ENCODE data around the gene LRRIQ4.
A peak's percentile ranks its signal among the peaks of the same experiment; 100 is the strongest.

Gene LRRIQ4

DNA sequence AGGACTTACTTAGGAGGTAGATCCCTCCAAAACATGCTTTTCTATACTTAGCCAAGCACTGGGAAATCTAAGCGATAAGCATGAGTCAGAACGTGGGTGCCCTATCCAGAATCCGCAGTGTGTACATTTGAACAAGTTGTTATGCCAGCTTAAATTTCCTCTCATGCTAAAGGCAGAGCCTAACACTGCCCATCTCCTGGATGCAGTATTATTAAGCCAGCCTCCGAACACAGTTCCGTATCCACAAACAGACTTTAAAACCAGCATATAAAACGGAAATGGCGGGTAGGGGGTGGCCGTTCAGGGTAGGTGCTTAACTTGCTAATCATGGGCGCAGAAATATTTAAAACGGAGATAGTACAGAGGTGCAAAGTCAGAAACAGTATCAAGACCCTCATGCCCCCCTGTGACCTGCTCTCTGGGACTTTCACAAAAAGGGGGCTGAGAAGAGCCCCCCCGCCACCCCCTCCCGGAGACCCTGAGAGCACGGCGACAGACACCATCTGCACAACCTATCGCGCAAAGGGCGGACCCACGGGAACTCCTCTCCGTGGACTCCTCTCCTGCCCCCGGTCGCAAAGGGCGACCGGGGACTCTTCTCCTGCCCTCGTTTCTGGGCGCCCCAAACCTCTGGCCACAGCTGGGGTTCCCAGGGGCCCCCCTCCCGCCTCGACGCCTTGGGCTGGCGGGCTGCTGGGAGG is 889 bp upstream of the LRRIQ4 start:
- peak; percentile 29 for DNase-seq

DNA sequence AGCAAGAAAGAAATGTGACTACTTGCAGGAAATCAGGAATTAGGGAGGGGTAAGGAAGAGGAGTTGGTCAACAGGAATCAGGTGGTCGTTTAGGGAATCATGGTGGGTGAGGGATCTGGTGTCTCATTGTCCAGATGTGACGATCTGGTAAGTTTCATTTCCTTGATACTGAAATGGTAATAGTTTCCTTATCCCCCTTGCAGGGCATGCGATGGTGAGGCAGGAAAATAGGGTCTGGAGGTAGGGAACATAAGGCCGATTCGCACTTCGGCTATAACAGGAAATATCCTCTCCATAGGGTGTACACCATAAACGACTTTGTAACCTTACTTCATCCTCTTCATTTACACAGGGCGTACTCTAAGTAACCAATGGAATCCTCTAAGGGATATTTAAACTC is 608 bp downstream of the LRRIQ4 start:
- DNase-seq, result no peak

- peak; percentile 50 for DNase-seq
These were observed 1.3 kb downstream of the LRRIQ4 start for GRCh38 chr3:169813757-169814517.

GRCh38 chr3:169815590-169816150 is 3.0 kb downstream of the LRRIQ4 start:
- no peak for DNase-seq

DNA sequence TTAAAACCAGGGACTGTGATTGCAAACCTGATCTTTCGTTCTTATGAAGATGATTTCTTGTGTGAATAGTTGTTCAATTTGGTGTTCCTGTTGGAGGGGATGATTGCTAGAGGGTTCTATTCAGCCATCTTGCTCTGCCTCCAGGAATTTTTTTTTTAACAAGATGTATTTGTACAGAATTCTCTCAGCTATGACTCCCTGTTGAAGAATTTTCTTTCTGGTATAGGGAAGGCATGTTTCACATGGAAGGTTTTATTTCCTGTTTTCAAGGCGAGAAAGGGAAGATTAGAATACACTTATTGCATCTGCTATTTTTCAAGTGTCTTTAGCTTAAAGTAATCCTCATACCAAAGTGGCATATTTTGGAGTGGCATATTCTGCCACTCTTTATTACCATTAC is 5.6 kb downstream of the LRRIQ4 start:
- no peak for DNase-seq

DNA sequence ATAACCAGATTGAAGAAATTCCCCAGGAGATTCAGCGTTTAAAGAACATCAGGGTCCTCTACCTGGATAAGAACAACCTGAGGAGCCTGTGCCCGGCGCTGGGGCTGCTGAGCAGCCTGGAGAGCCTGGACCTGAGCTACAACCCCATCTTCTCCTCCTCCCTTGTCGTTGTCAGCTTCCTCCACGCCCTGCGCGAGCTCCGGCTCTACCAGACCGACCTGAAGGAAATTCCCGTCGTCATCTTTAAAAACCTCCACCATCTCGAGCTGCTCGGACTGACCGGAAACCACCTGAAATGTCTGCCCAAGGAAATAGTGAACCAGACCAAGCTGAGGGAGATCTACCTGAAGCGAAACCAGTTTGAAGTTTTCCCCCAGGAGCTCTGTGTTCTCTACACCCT is 9.4 kb downstream of the LRRIQ4 start:
- no peak for DNase-seq

DNA sequence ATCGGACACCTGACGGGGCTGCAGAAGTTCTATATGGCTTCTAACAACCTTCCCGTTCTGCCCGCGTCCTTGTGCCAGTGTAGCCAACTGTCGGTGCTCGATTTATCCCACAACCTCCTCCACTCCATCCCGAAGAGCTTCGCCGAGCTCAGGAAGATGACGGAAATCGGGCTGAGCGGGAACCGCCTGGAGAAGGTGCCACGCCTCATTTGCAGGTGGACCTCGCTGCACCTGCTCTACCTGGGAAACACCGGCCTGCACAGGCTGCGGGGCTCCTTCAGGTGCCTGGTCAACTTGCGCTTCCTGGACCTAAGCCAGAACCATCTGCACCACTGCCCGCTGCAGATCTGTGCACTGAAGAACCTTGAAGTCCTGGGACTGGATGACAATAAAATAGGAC is 9.9 kb downstream of the LRRIQ4 start:
- DNase-seq, result peak; percentile 19

- no peak for DNase-seq
These were observed 10.3 kb downstream of the LRRIQ4 start for GRCh38 chr3:169822983-169823382.

DNA sequence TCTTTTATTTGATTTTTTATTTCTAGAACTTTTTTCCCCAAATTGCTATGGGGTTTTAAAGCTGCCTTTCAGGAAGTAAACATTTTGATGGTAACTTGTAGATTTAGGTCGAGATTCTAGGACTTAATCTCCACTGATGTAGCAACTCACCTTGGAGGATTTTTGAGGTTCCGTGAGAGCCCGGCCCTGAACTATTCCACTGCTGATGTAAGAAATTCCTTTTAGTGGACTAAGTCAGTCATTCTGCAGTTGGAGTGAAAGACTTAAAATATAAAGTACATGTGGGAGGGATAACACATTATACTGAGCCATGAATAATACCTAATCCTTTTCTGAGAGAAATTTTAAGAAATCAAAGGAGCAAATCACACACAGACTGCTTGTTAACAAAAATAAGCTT is 12.6 kb downstream of the LRRIQ4 start:
- no peak for DNase-seq

DNA sequence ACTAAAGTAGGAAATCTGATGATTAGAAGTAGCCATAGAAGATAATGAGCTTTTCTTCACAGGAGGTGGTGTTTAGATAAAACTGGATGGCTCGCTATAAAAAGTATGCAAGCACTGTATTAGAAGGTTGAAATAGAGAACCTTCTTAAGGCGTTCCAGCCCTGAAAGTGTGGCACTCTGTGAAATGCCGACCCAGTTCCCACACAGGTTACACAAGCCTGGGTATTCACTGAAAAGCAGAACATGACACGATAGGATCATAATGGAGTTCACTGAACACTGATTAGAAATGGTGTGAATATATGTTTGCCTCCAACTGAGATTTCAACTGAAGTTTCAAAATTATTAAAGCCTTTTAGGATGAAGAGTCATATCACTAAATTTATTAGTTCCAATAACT is 15.0 kb downstream of the LRRIQ4 start:
- no peak for DNase-seq

DNA sequence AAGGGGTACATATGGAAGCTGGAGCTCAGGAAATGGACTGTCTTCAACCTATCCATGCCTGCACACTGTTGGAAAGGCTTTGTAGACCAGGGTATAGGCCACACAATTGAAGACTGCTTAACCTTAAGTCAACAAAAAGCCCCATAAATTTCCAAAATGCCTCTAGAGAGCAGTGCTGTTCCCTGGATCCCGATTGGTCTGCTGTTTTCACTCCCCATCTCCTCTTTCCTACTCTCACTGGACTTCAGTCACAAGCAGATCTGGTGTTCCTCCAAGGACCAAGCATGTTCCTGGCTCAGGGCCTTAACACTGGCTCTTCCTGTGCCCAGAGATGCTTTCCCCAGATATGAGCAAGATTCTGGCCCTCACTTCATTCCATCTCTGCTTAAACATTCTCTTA is 22.9 kb downstream of the LRRIQ4 start:
- DNase-seq, result no peak

GRCh38 chr3:169836078-169836941 is 23.6 kb downstream of the LRRIQ4 start:
- no peak for DNase-seq

- DNase-seq, result no peak
These were observed 24.2 kb downstream of the LRRIQ4 start for GRCh38 chr3:169836942-169837275.

GRCh38 chr3:169838511-169839030 is 25.9 kb downstream of the LRRIQ4 start:
- DNase-seq, result no peak

DNA sequence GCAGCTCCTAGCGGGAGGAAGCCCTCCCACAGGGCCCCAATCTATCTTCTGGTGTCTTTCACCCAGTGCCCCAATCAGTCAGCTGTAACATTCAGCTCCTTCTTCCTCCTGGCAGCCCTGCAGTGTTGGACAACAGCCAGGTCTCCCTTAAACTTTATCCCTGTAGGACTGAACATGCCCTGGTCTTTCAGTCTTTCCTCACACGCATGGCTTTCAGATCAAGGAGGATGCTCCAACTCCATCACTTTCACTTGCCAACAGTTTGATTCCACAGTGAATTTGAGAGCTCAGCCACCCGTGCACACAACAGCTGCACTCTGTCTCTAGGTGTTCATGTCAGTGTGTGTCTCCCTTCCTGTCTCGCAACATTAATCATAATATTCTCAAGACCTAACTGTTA is 28.5 kb downstream of the LRRIQ4 start:
- DNase-seq, result no peak

- no peak for DNase-seq
These were observed 30.3 kb downstream of the LRRIQ4 start for GRCh38 chr3:169842960-169843359.

DNA sequence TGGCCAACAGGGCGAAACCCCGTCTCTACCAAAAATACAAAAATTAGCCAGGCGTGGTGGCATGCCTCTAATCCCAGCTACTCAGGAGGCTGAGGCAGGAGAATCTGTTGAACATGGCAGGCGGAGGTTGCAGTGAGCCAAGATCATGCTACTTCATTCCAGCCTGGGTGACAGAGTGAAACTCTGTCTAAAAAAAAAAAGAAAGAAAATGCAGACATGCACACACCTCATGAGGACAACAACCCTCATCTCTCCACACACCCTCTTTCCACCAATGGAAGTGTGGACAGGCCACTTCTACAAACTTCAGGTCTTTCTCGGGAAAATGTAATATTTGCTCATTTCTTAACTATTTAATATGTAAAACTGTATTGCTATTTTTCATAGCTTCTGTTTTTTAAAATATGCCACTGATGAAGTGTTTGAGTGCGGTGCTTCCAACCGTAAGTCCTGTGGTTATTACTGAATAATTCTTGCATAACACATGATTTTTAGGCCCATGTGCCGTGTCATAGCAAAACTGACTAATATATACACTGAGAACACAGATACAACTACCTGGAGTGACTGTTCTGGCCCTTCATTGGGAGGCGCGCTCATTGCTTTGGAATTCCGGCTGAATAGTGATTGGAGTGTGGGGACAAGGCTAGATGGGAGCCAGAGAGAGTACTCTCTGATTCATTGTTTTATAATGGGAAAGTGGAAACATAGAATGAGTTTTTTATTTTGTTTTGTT is 34.0 kb downstream of the LRRIQ4 start:
- no peak for DNase-seq

DNA sequence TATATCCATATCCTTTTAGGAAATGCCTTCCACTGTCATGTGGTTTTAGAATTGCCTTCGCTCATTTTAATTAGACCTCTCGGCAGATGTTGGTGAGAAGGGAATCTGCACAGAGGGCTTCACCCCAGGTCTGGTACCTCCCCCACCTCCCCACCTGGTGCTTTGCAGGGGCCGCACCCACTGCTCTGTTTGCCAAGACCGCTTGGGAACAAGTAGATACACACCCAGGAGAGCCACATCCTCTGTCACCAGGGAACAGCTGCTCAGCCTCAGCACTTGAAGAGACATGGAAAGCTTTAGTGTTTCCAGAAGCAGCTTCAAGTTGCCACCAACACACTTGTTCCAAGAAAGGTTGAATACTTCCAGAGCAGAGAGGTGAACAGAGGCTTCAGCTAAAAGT is 35.2 kb downstream of the LRRIQ4 start:
- DNase-seq, result no peak

DNA sequence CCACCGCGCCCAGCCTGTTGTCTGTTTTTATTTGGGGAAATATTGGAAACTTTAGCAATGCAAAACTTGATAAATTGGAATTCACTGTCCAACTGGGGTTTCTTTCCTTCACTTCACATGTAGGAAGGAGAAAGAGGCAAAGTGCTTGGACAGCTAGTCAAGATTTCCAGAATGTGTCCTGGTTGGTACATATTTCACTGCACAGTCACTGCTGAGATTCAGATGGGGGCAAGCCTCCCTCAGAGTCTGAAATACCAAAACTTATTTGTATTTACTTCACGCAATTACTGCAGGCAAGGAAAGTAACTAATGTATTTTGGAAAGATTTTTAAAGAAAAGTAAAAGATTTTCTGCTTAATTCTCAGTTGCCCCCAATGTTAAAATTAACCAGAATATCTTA is 36.1 kb downstream of the LRRIQ4 start:
- DNase-seq, result no peak

DNA sequence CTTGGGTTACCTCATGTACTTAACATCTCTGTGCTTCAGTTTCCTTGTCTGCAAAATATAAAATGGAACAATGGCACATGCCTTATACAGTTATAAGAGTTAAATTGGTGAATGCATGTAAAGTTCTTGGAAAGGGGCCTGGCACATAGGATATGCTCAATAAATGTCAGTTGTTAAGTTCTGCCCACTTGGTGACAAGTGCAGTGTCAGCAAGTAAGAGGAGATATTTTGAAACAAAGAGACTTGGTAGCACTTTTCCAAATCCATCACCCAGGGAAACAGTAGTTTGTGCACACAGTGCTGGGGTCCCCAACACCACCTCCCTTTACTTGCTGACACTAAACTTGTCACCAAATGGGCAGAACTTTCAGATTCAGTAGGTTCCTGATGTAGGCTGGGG is 37.9 kb downstream of the LRRIQ4 start:
- no peak for DNase-seq

DNA sequence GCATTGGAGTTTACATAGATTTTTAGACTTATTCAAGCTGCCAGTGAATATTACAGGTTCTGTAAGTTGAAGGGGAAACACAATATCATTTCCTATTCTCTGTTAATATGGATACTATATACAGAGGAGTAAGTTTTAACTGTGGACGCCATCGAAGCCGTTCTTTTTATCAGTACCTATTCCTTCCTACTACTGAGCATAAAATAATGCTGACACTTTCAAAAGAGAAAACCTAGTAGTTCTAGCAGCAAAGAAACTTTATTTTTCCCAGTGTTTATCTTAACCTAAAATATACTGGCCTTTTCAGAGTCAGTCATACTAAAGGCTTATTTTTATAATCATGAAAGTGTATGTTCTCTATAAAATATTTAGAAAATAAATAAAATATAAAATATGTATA is 42.8 kb downstream of the LRRIQ4 start:
- no peak for DNase-seq

- no peak for DNase-seq
These were observed 45.1 kb downstream of the LRRIQ4 start for GRCh38 chr3:169857811-169858210.

- no peak for DNase-seq
These were observed 49.2 kb downstream of the LRRIQ4 start for GRCh38 chr3:169861871-169862270.
